ENCODE results near the gene ANKRD24. TPM values are rescaled to one million over a fixed set of nuclear protein-coding genes. Genes with fewer than 3 reads are reported as not detected.
"Not testable (repeated sequence)": the region's sequence is repeated elsewhere in the genome, so short reads cannot be mapped to it uniquely, and the experiment has no call there.

Gene ANKRD24
- total RNA-seq, result 10 to 100 TPM in 1 of 2 donors, 1 to 10 TPM in 1; 3.6 to 12.0 TPM

GRCh38 chr19:4182084-4182810 is at the start of gene ANKRD24, which contains the start of gene SIRT6:
Gene ANKRD24, plus strand, starts transcription at chr19:4182689. Its CDS starts 3,737 bp downstream, at chr19:4186426.
Gene SIRT6, minus strand, starts transcription at chr19:4182563. Its CDS starts 24 bp downstream, at chr19:4182539.
- peak within 1 kb of the TSS; percentile 78 to 83 for H3K27ac ChIP-seq
- WGBS, result under 1% methylated on average over 58 of the region's 58 CpGs
- DNase-seq (ENCODE audit: low spot score), result peak; percentile 95
- H3K4me1 ChIP-seq (replicated peaks), result peaks cover 9% of the 10 kb centered on the region
- H3K27me3 ChIP-seq (replicated peaks; ENCODE audit: insufficient read depth), result no peaks in the 10 kb centered on the region
- TF ChIP-seq POLR2A (IDR thresholded peaks at IDR 0.05) (peak; percentile 65), POLR2AphosphoS5 (IDR thresholded peaks at IDR 0.05) (peak; percentile 100), CTCF (IDR thresholded peaks at IDR 0.05) (peak in 2 of 4 experiments; percentile 10 to 30)
- H3K9me3 ChIP-seq, result no peaks in the 10 kb centered on the region
- H3K4me3 ChIP-seq, result peak within 1 kb of the TSS; percentile 92 to 96
- peaks cover 0 to 3% of the 10 kb centered on the region in 2 donors for H3K36me3 ChIP-seq
- intact Hi-C loops (cut with DNase I), result loop anchor here (5.0 kb wide), 1 partner anchor 200 kb away; no protein-coding TSS in a partner anchor

DNA sequence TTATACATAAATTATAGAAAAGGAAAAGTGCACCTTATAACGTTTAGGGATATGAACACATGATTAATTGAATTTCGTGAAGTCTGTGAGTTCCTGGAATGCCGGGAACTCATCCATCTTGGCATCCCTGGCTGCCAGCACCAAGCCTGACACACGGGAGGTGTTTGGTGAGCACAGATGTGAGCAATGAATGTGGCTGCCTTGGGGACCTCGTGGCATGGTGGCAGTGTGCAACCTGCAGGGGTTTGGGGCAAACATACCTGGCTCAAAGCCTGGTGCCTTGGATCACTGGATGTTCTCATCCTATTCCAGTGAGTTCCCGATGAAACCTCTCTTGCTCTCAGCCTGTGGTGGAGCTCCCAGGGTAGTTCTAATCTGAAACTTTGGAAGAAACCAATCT is 48.1 kb upstream of the ANKRD24 start:
- Histone ChIP-seq H3K36me3 (no peaks in the 10 kb centered on the region), H3K4me3 (no peak overlapping the region), H3K9me3 (no peaks in the 10 kb centered on the region), H3K4me1 (replicated peaks) (no peaks in the 10 kb centered on the region), H3K27me3 (replicated peaks; ENCODE audit: insufficient read depth) (no peaks in the 10 kb centered on the region), H3K27ac (no peak overlapping the region)
- WGBS, result 14% methylated on average over 6 of the region's 6 CpGs
- TF ChIP-seq POLR2AphosphoS5 (IDR thresholded peaks at IDR 0.05), result no peak
- no peak for TF ChIP-seq POLR2A (IDR thresholded peaks at IDR 0.05)
- TF ChIP-seq CTCF (IDR thresholded peaks at IDR 0.05), result no peak
- no peak for DNase-seq (ENCODE audit: low spot score)
- intact Hi-C loops (cut with DNase I), result no loop called here

GRCh38 chr19:4135386-4135785 is 47.1 kb upstream of the ANKRD24 start:
- H3K9me3 ChIP-seq; H3K36me3 ChIP-seq; H3K27me3 ChIP-seq (replicated peaks; ENCODE audit: insufficient read depth); H3K4me3 ChIP-seq; DNase-seq (ENCODE audit: low spot score); H3K4me1 ChIP-seq (replicated peaks); intact Hi-C loops (cut with DNase I); H3K27ac ChIP-seq: not testable (repeated sequence)
- 92% methylated on average over 9 of the region's 9 CpGs for WGBS

DNA sequence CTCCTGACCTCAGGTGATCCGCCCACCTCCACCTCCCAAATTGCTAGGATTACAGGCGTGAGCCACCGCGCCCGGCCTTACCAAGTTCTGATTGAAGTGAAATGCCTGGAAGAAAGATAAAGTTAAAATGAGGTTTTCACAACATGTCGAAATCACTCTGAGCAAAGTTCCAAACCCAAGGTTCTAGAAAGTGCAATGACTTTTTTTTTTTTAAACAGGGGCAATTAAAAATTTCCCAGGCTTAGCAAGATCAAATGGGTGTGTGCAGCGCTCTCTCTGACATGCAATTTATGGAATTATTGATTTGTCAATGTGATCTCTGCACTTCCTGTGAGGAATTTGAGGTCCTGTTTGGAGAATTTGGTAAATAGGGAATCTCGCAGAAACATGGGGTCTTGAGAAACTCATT is 45.8 kb upstream of the ANKRD24 start:
- intact Hi-C loops (cut with DNase I), result no loop called here
- DNase-seq (ENCODE audit: low spot score), result no peak
- Histone ChIP-seq H3K27me3 (replicated peaks; ENCODE audit: insufficient read depth) (no peaks in the 10 kb centered on the region), H3K9me3 (no peaks in the 10 kb centered on the region), H3K27ac (no peak overlapping the region), H3K4me3 (no peak overlapping the region), H3K4me1 (replicated peaks) (no peaks in the 10 kb centered on the region), H3K36me3 (no peaks in the 10 kb centered on the region)
- WGBS, result 93% methylated on average over 8 of the region's 8 CpGs
- TF ChIP-seq CTCF (IDR thresholded peaks at IDR 0.05), result no peak
- TF ChIP-seq POLR2A (IDR thresholded peaks at IDR 0.05), result no peak
- TF ChIP-seq POLR2AphosphoS5 (IDR thresholded peaks at IDR 0.05), result no peak

DNA sequence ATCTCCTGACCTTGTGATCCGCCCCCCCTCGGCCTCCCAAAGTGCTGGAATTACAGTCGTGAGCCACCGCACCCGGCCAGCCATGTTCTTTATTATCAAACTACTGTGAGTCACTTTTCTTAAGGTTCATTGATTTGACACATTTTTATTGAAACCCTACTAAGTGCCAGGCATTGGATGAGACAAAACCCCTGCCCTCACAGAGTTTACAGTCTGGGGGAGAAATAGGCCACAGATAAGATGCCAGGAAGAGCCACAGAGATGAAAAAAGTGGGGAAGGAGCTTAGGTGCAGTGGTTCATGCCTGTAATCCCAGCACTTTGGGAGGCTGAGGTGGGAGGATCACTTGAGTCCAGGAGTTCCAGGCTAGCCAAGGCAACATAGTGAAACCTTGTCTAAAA is 44.0 kb upstream of the ANKRD24 start:
- H3K27me3 ChIP-seq (replicated peaks; ENCODE audit: insufficient read depth), result no peaks in the 10 kb centered on the region
- intact Hi-C loops (cut with DNase I), result no loop called here
- H3K4me3 ChIP-seq, result no peak overlapping the region
- no peaks in the 10 kb centered on the region for H3K36me3 ChIP-seq
- H3K4me1 ChIP-seq (replicated peaks), result no peaks in the 10 kb centered on the region
- H3K27ac ChIP-seq, result no peak overlapping the region
- H3K9me3 ChIP-seq, result no peaks in the 10 kb centered on the region
- WGBS, result 85% methylated on average over 5 of the region's 5 CpGs
- TF ChIP-seq CTCF (IDR thresholded peaks at IDR 0.05), result no peak
- no peak for TF ChIP-seq POLR2A (IDR thresholded peaks at IDR 0.05)
- TF ChIP-seq POLR2AphosphoS5 (IDR thresholded peaks at IDR 0.05), result no peak
- no peak for DNase-seq (ENCODE audit: low spot score)
